Glutamatergic neuron (in vitro differentiated cells): ENCODE data around the gene RHEBL1. TPM values are rescaled to one million over a fixed set of nuclear protein-coding genes. Genes with fewer than 3 reads are reported as not detected.

ENCODE experiments used
- DNase-seq: peaks from one replicate; pipeline ENCODE4 v3.0.0; 2022
- H3K27ac Mint-ChIP-seq: one replicate; pipeline ENCODE4 v1.8.0; 2020; ENCODE audit warnings: mild to moderate bottlenecking, mixed read lengths, inconsistent platforms; ENCODE audit not compliant: unreplicated experiment
- H3K27me3 Mint-ChIP-seq: one replicate; pipeline ENCODE4 v1.8.0; 2020; ENCODE audit warnings: mild to moderate bottlenecking, moderate library complexity, mixed read lengths, inconsistent platforms; ENCODE audit not compliant: unreplicated experiment
- H3K36me3 Mint-ChIP-seq: one replicate; pipeline ENCODE4 v1.8.0; 2020; ENCODE audit warnings: mild to moderate bottlenecking, mixed read lengths, inconsistent platforms; ENCODE audit not compliant: unreplicated experiment
- H3K4me1 Mint-ChIP-seq: one replicate; pipeline ENCODE4 v1.8.0; 2020; ENCODE audit warnings: mild to moderate bottlenecking, low read depth, mixed read lengths, inconsistent platforms; ENCODE audit not compliant: unreplicated experiment
- H3K4me3 Mint-ChIP-seq: one replicate; pipeline ENCODE4 v1.8.0; 2020; ENCODE audit warnings: mild to moderate bottlenecking, mixed read lengths, inconsistent platforms; ENCODE audit not compliant: unreplicated experiment
- H3K9me3 Mint-ChIP-seq: one replicate; pipeline ENCODE4 v1.8.0; 2020; ENCODE audit warnings: mild to moderate bottlenecking, moderate library complexity, mixed read lengths, inconsistent platforms; ENCODE audit not compliant: unreplicated experiment
- total RNA-seq: library from RNA; stranded (reverse); fragmentation: NEBNext Ultra II Directional; extraction: Animal tissue kit (Norgen Biotek cat#: 25700); gene quantifications from one replicate; pipeline ENCODE4 v1.2.1, GENCODE V29; 2021; ENCODE audit not compliant: unreplicated experiment
- TF ChIP-seq, protein P1 (sequence below): fragments of 200-600 bp; sonication (generic); IDR thresholded peaks from one replicate; pipeline ENCODE4 v1.5.0; 2021; ENCODE audit not compliant: partially characterized antibody, unreplicated experiment

RHEBL1 gene
- total RNA-seq, 1 donor from 2014 or later, result 2.3 TPM

DNA sequence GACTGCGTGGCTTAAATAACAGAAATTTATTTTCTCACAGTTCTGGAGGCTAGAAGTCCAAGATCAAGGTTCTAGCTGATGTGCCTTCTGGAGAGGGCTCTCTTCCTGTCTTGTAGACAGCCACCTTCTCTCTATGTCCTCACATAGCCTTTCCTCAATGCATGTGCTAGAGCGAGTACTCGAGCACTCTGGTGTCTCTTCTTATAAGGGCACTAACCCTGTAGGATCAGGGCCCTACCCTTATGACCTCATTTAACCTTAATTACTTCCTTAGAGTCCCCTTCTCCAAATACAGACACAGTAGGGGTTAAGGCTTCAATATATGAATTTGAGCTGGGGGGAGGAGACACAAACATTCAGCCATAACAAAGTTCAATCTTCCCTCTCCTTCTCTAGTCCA, 14.7 kb upstream of the RHEBL1 start:
- TF ChIP-seq, protein P1, sequence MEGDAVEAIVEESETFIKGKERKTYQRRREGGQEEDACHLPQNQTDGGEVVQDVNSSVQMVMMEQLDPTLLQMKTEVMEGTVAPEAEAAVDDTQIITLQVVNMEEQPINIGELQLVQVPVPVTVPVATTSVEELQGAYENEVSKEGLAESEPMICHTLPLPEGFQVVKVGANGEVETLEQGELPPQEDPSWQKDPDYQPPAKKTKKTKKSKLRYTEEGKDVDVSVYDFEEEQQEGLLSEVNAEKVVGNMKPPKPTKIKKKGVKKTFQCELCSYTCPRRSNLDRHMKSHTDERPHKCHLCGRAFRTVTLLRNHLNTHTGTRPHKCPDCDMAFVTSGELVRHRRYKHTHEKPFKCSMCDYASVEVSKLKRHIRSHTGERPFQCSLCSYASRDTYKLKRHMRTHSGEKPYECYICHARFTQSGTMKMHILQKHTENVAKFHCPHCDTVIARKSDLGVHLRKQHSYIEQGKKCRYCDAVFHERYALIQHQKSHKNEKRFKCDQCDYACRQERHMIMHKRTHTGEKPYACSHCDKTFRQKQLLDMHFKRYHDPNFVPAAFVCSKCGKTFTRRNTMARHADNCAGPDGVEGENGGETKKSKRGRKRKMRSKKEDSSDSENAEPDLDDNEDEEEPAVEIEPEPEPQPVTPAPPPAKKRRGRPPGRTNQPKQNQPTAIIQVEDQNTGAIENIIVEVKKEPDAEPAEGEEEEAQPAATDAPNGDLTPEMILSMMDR, result no peak
- Mint-ChIP-seq H3K4me3 (no peak overlapping the region), H3K27ac (no peak overlapping the region), H3K36me3 (no peaks in the 10 kb centered on the region), H3K4me1 (peaks cover 1% of the 10 kb centered on the region), H3K27me3 (peaks cover 6% of the 10 kb centered on the region), H3K9me3 (peaks cover 4% of the 10 kb centered on the region)
- no peak for DNase-seq

DNA sequence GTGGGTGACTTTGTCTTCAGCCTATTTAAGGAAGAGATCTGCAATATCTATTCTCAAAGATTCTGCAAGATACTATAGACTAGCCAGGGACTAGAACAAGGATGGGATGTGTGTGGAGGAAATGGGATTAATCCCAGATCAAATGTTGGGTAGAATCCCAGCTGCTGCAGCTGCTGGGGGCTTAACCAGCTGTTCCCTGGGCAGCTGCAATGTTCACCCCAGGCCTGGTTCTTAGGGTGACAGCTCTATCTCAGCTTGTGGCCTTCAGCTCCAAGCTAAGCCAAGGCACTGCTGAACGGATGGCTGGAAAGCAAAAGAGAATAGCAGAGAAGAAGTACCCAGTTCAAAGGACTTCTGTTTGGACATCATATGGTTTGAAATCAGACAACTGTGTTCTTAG, 10.0 kb upstream of the RHEBL1 start:
- Mint-ChIP-seq H3K36me3 (no peaks in the 10 kb centered on the region), H3K9me3 (no peaks in the 10 kb centered on the region), H3K27me3 (no peaks in the 10 kb centered on the region), H3K4me3 (no peak overlapping the region), H3K4me1 (no peaks in the 10 kb centered on the region), H3K27ac (no peak overlapping the region)
- TF ChIP-seq, protein P1, result no peak
- DNase-seq, result no peak

DNA sequence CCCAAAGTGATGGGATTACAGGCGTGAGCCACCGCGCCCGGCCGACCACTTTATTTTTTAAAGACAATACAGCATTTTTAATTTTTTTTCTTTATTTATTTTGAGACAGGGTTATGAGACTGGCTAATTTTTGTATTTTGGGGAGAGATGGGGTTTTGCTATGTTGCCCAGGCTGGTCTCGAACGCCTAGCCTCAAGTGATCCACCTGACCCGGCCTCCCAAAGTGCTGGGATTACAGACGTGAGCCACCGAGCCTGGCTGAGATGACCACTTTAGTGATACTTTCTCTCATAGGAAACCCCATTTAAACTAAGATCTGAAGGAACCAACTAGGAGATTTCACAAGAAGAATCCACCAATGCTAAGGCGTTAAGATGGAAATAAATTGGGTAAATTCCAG, 1.2 kb upstream of the RHEBL1 start:
- H3K9me3 Mint-ChIP-seq, result peaks cover 4% of the 10 kb centered on the region
- DNase-seq, result no peak
- H3K36me3 Mint-ChIP-seq, result no peaks in the 10 kb centered on the region
- H3K4me3 Mint-ChIP-seq, result no peak overlapping the region
- H3K27me3 Mint-ChIP-seq, result peaks cover 2% of the 10 kb centered on the region
- TF ChIP-seq, protein P1, result no peak
- H3K27ac Mint-ChIP-seq, result no peak overlapping the region
- peaks cover 7% of the 10 kb centered on the region for H3K4me1 Mint-ChIP-seq

DNA sequence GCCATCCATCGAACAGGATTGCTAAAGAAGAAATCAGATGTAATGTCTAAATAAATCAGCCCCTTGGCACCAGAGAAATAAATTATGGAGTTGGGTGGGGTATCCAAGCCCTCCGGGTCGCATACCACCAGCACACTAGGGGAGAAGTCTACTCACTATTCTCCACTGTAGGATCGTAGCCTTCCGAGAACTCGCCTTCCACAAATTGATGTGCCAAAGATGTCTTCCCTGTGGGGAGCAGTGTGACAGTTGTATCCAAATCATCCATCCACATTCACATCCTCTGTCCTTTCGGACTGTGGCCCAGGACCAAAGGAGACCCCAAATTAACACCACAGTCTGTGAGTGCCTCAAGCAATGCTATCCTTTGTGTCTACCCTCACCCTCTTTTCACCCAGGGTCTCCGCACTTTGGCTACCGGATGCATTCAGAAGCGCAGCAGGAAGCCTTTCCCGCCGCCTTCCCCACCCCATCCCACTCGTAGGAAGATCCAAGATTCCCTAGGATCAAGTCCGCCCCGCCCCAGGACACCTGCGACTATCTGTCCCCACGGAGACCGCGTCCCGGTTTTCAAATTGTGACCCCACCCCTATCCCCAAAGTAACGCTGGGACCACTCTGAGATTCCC, 786 bp downstream of the RHEBL1 start:
- Mint-ChIP-seq H3K27me3 (peaks cover 4% of the 10 kb centered on the region), H3K9me3 (peaks cover 4% of the 10 kb centered on the region), H3K4me1 (peaks cover 8% of the 10 kb centered on the region), H3K36me3 (no peaks in the 10 kb centered on the region), H3K4me3 (peak overlapping the region; percentile 99), H3K27ac (peak overlapping the region; percentile 30)
- TF ChIP-seq, protein P1, result no peak
- no peak for DNase-seq

DNA sequence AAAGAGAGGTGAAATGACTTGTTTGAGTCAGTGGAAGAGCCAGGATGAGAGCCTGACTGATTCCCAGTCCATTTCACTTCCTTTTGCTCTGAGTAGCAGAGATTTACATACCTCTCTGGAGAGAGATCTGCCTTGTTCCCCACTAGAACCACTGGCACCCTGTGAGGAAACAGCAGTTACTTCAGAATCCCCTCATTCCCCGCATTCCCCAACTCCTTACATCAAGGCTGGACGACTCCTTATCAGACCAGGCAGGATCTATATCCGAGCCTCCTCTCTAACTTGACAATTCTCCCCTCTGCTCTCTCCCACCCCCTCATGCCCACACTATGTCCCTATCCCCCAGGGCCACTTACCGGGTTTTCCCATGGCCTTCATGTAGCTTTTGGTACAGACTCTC, 3.7 kb downstream of the RHEBL1 start:
- DNase-seq, result no peak
- peaks cover 3% of the 10 kb centered on the region for H3K9me3 Mint-ChIP-seq
- peaks cover 11% of the 10 kb centered on the region for H3K4me1 Mint-ChIP-seq
- H3K27ac Mint-ChIP-seq, result no peak overlapping the region
- no peaks in the 10 kb centered on the region for H3K36me3 Mint-ChIP-seq
- H3K4me3 Mint-ChIP-seq, result no peak overlapping the region
- TF ChIP-seq, protein P1, result no peak
- peaks cover 7% of the 10 kb centered on the region for H3K27me3 Mint-ChIP-seq
